Mesothelial cell of epicardium (in vitro differentiated cells): ENCODE results near the gene SPECC1L. TPM values are rescaled to one million over a fixed set of nuclear protein-coding genes. Genes with fewer than 3 reads are reported as not detected.
"Not testable (repeated sequence)": the region's sequence is repeated elsewhere in the genome, so short reads cannot be mapped to it uniquely, and the experiment has no call there.

Experiments used
- DNase-seq, 2 experiments: peaks; one replicate each; pipeline ENCODE4 v3.0.0; 2021; ENCODE audit warnings: low spot score in 2 of 2; ENCODE audit not compliant: unreplicated experiment in 2 of 2
- H3K27ac Mint-ChIP-seq: 2 replicates; pipeline ENCODE4 v1.8.0; 2021; ENCODE audit warnings: mixed read lengths
- H3K27me3 Mint-ChIP-seq: 2 replicates; pipeline ENCODE4 v1.8.0; 2021; ENCODE audit warnings: low read depth, mixed read lengths
- H3K36me3 Mint-ChIP-seq: 2 replicates; pipeline ENCODE4 v1.8.0; 2021; ENCODE audit warnings: mixed read lengths
- H3K4me1 Mint-ChIP-seq: 2 replicates; pipeline ENCODE4 v1.8.0; 2021; ENCODE audit warnings: mixed read lengths
- H3K4me3 Mint-ChIP-seq: 2 replicates; pipeline ENCODE4 v1.8.0; 2021; ENCODE audit warnings: mild to moderate bottlenecking, moderate library complexity, mixed read lengths
- H3K9me3 Mint-ChIP-seq: 2 replicates; pipeline ENCODE4 v1.8.0; 2021; ENCODE audit warnings: mixed read lengths
- total RNA-seq: library from RNA; stranded (reverse); gene quantifications from 3 replicates; pipeline ENCODE4 v1.2.1, GENCODE V29; 2021
- TF ChIP-seq, protein P1 (sequence below): fragments of 200-600 bp; sonication (generic); IDR thresholded peaks from one replicate; pipeline ENCODE4 v1.5.0; 2021; ENCODE audit warnings: antibody characterized with exemption; ENCODE audit not compliant: unreplicated experiment

SPECC1L gene
- total RNA-seq, 1 donor from 2014 or later = 88.0 TPM

DNA sequence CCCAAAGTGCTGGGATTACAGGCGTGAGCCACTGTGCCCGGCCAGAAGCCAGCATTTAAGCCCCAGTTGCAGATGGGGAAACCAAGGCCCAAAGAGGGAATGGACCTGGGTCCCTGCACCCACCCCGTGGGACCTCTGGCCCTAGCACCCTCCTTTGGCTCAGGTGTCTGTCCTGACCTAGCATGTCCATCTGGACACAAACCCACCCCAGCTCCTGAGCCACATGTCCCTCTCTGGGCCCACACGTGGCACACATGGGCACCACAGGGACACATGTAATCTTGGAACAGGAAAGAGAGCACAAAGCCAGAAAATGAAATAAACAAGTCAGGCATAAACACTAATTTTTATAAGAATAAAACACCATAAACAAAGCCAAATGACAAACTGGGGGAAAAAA, 35.3 kb upstream of the SPECC1L start:
- TF ChIP-seq, protein P1, sequence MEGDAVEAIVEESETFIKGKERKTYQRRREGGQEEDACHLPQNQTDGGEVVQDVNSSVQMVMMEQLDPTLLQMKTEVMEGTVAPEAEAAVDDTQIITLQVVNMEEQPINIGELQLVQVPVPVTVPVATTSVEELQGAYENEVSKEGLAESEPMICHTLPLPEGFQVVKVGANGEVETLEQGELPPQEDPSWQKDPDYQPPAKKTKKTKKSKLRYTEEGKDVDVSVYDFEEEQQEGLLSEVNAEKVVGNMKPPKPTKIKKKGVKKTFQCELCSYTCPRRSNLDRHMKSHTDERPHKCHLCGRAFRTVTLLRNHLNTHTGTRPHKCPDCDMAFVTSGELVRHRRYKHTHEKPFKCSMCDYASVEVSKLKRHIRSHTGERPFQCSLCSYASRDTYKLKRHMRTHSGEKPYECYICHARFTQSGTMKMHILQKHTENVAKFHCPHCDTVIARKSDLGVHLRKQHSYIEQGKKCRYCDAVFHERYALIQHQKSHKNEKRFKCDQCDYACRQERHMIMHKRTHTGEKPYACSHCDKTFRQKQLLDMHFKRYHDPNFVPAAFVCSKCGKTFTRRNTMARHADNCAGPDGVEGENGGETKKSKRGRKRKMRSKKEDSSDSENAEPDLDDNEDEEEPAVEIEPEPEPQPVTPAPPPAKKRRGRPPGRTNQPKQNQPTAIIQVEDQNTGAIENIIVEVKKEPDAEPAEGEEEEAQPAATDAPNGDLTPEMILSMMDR = no peak
- no peaks in the 10 kb centered on the region for H3K36me3 Mint-ChIP-seq
- no peaks in the 10 kb centered on the region for H3K27me3 Mint-ChIP-seq
- no peak overlapping the region for H3K4me3 Mint-ChIP-seq
- H3K4me1 Mint-ChIP-seq = peaks cover 6% of the 10 kb centered on the region
- H3K9me3 Mint-ChIP-seq = no peaks in the 10 kb centered on the region
- DNase-seq = no peak
- no peak overlapping the region for H3K27ac Mint-ChIP-seq

DNA sequence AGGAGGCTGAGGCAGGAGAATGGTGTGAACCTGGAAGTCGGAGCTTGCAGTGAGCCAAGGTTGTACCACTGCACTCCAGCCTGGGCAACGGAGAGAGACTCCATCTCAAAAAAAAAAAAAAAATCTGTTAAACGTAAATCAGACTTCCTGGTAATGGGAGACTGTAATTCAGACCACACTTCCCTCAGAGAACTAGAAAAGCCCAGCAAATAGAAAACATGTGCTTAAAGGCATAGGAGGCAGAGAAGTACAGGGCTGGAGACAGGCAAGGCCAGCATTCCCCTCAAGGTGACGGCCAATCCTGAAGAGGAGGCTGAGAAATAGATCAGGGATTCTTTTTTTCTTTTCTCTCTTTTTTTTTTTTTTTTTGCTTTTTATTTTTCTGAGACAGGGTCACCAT, 34.0 kb upstream of the SPECC1L start:
- no peaks in the 10 kb centered on the region for H3K27me3 Mint-ChIP-seq
- peak overlapping the region; percentile 47 for H3K27ac Mint-ChIP-seq
- H3K9me3 Mint-ChIP-seq = no peaks in the 10 kb centered on the region
- no peaks in the 10 kb centered on the region for H3K36me3 Mint-ChIP-seq
- H3K4me3 Mint-ChIP-seq = no peak overlapping the region
- TF ChIP-seq, protein P1 = no peak
- H3K4me1 Mint-ChIP-seq = peaks cover 2% of the 10 kb centered on the region
- no peak for DNase-seq

DNA sequence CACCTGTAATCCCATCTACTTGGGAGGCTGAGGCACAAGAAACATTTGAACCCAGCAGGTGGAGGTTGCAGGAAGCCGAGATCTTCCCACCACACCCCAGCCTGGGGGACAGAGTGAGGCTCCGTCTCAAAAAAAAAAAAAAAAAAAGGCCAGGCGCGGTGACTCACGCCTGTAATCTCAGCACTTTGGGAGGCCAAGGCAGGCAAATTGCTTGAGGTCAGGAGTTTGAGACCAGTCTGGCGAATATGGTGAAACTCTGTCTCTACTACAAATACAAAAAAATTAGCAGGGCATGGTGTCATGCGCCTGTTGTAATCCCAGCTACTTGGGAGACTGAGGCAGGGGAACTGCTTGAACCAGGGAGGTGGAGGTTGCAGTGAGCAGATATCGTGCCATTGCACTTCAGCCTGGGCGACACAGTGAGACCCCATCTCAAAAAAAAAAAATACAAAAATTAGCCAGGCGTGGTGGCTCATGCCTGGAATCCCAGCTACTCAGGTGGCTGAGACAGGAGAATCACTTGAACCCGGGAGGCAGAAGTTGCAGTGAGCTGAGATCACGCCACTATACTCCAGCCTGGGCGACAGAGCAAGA, 32.4 kb upstream of the SPECC1L start:
- H3K27me3 Mint-ChIP-seq, H3K36me3 Mint-ChIP-seq, H3K9me3 Mint-ChIP-seq, DNase-seq, H3K27ac Mint-ChIP-seq, H3K4me1 Mint-ChIP-seq, H3K4me3 Mint-ChIP-seq: not testable (repeated sequence)

DNA sequence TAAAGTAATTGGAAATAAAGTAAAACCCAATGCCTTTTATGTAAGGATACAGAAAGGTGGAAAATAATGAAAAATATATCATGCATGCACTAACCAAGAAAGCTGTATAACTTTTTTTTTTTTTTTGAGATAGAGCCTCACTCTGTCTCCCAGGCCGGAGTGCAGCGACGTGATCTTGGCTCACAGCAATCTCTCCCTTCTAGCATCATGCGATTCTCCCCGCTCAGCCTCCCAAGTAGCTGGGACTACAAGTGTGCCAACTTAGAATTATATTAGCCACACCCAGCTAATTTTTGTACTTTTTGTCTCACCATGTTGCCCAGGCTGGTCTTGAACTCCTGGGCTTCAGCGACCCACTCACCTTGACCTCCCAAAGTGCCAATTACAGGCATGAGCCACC, 30.2 kb upstream of the SPECC1L start:
- Mint-ChIP-seq H3K36me3 (no peaks in the 10 kb centered on the region), H3K4me1 (peaks cover 27% of the 10 kb centered on the region), H3K4me3 (no peak overlapping the region), H3K27me3 (no peaks in the 10 kb centered on the region), H3K9me3 (no peaks in the 10 kb centered on the region), H3K27ac (no peak overlapping the region)
- DNase-seq = no peak
- TF ChIP-seq, protein P1 = no peak

DNA sequence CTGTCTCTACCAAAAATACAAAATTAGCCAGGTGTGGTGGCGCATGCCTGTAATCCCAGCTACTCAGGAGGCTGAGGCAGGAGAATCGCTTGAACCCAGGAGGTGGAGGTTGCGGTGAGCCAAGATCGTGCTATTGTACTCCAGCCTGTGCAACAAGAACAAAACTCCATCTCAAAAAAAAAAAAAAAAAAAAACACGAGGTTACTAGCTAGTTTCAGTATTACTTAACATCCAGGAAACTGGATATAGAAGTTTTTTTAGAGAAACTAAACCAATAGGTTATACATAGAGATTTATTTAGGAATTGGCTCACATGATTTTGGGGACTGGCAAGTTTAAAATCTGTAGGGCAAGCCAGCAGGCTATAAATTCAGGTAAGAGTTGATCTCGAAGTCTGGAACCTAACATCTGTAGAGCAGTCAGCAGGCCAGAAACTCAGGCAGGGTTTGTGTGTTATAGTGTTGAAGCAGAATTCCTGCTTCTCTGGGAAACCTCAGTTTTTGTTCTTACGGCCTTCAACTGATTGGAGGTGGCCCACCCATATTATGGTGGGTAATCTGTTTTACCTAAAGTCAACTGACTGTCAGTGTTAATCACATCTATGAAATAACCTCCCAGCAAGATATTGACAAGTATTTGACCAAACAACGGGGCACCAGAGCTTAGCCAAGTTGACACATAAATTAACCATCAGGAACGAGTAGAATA, 29.5 kb upstream of the SPECC1L start:
- H3K9me3 Mint-ChIP-seq, H3K27ac Mint-ChIP-seq, H3K27me3 Mint-ChIP-seq, H3K36me3 Mint-ChIP-seq, H3K4me3 Mint-ChIP-seq, DNase-seq: not testable (repeated sequence)
- peaks cover 35% of the 10 kb centered on the region for H3K4me1 Mint-ChIP-seq

DNA sequence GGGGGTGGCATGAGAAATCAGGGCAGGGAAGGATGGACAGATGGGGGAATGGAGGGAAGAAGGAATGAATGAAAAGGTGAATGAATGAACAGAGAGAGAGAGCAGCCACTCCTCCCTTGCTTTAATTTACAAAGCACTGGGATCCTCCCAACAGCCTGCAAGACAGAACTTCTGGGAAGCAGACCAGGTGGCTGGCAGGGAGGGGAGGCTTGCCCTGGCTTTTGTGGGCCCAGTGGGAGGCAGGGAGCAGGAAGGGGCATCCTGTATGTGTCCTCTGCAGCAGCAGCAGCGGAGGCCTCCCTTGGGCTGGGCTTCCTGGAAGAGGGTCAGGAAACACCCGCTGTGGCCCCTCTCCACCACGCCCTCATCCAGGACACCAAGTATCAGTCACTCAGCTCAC, 27.2 kb upstream of the SPECC1L start:
- H3K9me3 Mint-ChIP-seq, H3K27ac Mint-ChIP-seq, H3K27me3 Mint-ChIP-seq, H3K36me3 Mint-ChIP-seq, H3K4me3 Mint-ChIP-seq, DNase-seq: not testable (repeated sequence)
- peaks cover 45% of the 10 kb centered on the region for H3K4me1 Mint-ChIP-seq

DNA sequence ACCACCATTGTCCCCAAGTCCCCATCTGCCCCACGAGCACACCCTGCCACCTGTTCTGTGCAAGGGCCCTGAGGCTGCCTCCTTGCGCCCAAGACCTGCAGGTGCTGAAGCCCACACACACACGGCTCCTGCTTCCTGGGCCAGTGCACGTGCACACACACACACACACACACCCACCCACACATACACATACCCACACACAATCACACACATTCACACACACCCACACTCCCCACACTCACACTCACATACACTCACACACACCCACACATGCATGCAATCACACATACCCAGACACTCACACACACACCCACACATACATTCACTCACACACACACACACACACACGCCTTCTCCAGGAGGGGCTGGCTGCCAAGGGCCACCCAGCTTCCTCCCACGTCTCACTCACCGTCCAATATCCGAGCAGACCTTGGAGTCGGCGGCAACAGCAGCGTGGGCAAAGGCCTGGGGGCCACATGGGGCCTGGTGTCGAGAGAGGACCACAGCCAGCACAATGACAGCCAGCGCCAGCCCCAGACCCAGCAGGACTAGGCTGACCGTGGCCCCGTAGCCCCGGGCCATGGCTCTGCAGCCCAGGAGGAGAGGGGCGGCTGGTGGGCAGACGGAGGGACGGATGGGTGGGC, 26.4 kb upstream of the SPECC1L start:
- no peaks in the 10 kb centered on the region for H3K9me3 Mint-ChIP-seq
- H3K27ac Mint-ChIP-seq = peak overlapping the region; percentile 5
- DNase-seq = no peak
- H3K4me3 Mint-ChIP-seq = peak overlapping the region; percentile 5
- TF ChIP-seq, protein P1 = no peak
- H3K27me3 Mint-ChIP-seq = no peaks in the 10 kb centered on the region
- peaks cover 45% of the 10 kb centered on the region for H3K4me1 Mint-ChIP-seq
- no peaks in the 10 kb centered on the region for H3K36me3 Mint-ChIP-seq

DNA sequence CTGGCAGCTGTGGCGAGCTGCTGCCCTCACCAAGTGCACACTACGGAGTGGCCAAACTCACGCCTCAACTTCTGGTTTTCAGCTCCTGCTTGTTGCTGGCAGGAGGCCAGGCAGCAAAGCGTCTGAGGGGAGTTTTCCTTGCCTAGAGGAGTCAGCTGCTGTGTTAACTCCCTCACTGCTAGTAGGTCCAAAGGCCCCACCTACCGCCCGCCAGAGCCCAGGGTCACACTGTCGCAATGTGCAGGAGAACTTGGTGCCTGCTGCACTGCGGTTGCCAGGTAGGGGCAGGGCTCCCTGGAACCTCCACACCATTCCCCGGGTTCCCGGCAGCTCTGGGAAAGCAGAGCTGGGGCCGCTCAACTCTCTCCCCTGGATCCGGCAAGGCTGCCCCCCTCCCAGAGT, 25.6 kb upstream of the SPECC1L start, which contains the start of gene GGT5:
Gene GGT5, minus strand, starts transcription at position 53 of the 402 bp plus-strand sequence. CDS start 357 bp downstream, outside the sequence.
- H3K4me1 Mint-ChIP-seq = peaks cover 45% of the 10 kb centered on the region
- H3K27ac Mint-ChIP-seq = peak within 1 kb of the TSS; percentile 34
- not testable (repeated sequence) for H3K9me3 Mint-ChIP-seq, DNase-seq, H3K27me3 Mint-ChIP-seq, H3K36me3 Mint-ChIP-seq
- H3K4me3 Mint-ChIP-seq = peak within 1 kb of the TSS; percentile 5

DNA sequence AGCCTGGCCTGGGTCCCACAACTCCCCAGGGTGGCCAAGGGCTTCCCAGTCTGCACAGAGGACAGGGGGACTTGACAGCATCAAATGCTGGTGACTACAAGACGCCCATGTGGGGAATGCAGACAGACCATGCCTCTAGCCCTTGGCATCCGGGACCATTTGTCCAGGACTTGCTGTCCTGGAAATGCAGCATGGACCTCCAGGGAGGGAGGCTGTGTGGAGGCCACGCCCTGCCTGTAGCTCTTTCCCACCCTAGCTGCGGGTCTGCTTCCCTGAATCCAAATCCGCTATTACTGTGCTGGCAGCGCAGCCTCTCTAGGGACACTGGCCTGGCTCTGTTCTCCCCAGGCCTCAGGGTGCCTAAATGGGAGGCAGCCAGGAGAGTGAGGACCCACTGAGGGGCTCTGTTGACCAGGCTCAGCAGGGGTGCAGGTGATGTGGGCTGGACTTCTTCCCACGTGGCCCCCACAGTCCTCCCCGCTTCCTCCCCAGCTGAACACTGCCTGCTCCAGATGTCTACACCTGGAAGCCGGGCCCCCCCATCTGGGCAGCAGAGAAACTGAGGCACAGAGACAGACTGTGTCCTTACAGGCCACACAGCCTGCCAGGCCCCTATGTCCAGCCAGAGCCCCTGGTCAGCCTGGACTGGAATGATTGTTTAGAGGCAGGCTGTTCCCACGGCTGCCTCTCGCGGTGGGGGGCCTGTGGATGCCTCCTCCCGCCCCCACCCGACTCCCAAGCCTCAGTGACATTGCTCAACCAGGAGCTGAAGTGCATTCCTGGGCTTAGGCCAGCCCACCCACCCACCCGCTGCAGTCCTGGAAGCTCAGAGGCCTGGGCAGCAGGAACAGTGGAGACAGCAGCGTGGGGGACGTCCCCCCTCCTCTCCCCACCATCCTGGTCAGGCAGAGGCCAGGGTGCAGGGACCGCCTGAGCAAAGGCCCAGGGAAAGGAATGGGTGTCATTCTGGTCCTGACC, 24.8 kb upstream of the SPECC1L start:
- not testable (repeated sequence) for H3K4me3 Mint-ChIP-seq, H3K27me3 Mint-ChIP-seq, DNase-seq, H3K36me3 Mint-ChIP-seq, H3K9me3 Mint-ChIP-seq
- Mint-ChIP-seq H3K4me1 (peaks cover 45% of the 10 kb centered on the region), H3K27ac (peak overlapping the region; percentile 34)
